ENCODE data around the gene CIROP. TPM values are rescaled to one million over a fixed set of nuclear protein-coding genes. Genes with fewer than 3 reads are reported as not detected.

The CIROP gene
- total RNA-seq, 1 donor from 2014 or later, result not detected

GRCh38 chr14:23129759-23130316, 25.0 kb upstream of the CIROP start:
- ATAC-seq, result peak; percentile 88

DNA sequence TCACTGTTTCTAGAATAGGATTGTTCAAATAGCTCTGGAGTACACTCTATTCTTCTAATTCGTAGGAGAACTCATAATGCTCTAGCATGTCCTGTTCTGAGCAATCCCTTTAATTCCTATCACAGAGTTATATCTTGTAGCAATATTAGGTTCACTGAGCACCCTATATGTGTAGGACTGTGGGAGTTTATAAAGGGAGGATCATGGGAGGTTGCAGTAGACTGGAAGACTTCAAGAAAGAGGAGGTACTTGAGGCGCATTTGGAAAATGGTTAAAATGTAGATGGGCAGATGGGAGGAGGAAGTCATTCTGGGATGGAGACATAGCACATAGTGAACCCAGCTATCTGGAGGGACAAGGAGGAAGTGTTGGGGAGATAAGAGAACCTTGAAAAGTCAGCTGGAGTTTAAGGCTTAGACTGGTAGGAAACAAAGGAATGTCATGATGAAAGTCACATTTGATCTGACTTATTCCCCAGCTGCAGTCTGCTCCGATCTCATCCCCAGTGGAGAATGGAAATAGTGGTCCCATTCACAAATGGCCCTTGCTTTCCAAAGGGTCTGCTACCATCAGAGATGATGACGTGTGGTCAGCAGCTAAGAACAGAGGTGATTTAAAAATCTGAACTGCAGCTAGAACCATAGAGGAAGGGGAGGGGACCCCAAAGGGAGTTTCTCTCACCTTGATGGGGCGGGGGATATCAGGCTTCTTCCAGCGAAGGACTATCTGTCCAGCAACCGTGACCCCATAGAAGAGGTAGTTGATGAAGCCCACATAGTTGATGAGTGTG, 24.4 kb upstream of the CIROP start:
- ATAC-seq, result no peak

DNA sequence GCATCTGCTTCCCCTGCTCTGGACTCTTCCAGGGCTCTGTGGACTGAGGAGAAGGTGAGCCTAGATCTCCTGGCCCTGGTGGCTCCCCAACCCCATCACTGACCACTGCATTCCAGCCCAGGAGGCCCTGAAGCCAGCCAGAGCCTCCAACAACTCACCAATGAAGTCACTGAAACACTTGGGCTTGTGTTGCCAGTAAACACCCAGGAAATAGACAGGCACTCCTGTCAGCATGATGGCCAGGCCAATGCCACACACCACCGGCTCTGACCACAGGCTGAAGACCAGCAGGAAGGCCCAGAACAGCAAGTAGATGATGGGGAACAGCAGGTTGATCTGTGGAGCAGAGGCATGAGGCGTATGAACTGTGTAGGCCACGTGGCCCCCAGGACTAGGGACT, 23.1 kb upstream of the CIROP start:
- ATAC-seq, result no peak

DNA sequence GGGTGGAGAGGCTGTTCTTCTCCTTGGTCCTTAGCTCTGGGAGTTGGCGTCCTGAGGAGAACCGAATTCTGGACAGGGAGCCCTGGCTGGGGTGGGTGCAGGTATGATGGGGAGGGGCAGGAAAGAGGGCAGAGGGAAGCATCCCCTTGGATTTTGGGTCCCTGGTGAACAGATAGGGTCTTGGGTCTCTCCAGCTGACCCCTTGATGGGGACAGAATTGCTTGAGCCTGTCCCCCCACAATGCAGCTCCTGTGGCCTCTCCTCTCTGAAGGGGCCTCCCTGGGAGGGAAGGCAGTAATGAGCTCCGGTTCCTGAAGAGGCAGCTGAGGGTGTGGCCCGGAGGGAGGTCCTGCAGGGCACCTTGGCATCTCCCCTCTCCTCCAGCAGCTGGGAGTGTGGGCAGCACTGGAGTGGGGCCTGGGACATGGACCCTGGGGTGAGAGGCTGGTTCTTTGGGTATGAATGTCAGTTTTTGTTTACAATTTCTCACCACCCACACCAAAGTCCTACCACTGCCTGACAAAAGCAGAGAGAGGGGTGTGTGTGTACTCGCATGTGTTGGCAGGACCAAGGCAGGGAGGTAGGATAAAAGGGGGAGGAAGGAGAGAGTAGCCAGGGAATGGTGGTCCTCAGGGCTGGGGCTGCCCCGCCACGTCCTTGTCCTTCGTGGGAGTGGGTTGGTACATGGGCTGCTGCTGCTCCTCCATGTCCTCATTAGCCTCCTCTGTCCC, 21.9 kb upstream of the CIROP start:
- ATAC-seq, result no peak

DNA sequence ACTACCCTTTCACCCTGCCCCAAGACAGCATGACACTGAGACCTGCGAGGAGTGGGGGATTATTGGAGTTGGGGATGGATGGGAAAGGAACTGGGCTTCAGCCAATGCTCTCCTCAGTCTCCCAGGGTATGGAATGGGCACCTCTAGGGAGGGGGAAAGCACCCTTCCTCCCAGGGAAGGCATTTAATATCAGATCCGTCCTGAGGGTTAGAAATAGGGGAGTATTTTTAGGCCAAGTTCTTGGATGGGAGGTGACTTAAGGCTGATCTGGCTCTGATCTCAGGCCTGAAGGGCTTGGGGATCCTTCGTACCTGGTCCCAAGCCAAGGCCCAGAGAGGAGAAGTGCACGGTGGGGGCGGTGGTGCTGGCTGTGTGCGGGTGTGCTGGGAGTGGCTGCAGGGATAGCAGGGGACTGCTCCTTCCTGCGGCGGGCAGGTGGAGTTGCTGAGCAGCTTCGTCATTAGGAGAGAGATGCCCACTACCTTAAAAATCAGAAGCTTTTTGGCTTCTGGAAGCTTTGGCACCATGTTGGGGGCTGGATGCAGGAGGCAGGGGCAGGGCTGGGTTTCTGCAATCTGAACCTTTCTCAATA, 21.2 kb upstream of the CIROP start:
- no peak for ATAC-seq

GRCh38 chr14:23125011-23125410, 20.2 kb upstream of the CIROP start:
- ATAC-seq, result no peak

DNA sequence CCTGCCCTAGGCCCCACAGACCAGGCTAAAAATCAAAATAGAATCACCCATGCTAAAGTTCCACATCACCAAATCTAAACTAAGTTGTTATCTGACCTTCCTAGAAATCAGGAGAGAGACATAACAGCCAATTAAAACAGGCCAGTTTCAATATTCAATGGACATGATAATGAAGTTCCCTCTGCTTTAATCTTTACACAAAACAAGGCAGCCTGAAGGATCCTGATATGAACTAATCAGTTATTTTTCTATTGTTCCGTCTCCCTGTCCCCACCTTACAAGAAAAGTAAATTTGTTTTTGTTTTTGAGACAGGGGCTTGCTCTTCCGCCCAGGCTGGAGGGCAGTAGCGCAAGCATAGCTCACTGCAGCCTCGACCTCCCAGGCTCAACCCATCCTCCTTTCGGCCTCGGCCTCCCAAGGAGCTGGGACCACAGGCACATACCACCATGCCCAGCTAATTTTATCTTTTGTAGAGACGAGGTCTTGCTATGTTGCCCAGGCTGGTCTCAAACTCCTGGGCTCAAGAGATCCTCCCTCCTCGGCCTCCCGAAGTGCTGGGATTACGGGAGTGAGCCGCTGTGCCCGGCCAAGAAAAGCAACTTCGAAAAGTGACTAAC, 19.7 kb upstream of the CIROP start:
- ATAC-seq, result no peak

- ATAC-seq, result peak; percentile 16
Measured at GRCh38 chr14:23123419-23123818, 18.6 kb upstream of the CIROP start.

- ATAC-seq, result no peak
Measured at GRCh38 chr14:23122086-23122485, 17.3 kb upstream of the CIROP start.

GRCh38 chr14:23121361-23121771, 16.6 kb upstream of the CIROP start:
- no peak for ATAC-seq

GRCh38 chr14:23120541-23121251, 15.9 kb upstream of the CIROP start:
- peak; percentile 86 for ATAC-seq

GRCh38 chr14:23119363-23120327, 14.9 kb upstream of the CIROP start:
- ATAC-seq, result no peak

- ATAC-seq, result no peak
Measured at GRCh38 chr14:23118506-23119362, 13.9 kb upstream of the CIROP start, which contains the start of gene CEBPE. Gene CEBPE, minus strand, starts transcription at chr14:23119255. Its CDS starts 164 bp downstream, at chr14:23119091.

DNA sequence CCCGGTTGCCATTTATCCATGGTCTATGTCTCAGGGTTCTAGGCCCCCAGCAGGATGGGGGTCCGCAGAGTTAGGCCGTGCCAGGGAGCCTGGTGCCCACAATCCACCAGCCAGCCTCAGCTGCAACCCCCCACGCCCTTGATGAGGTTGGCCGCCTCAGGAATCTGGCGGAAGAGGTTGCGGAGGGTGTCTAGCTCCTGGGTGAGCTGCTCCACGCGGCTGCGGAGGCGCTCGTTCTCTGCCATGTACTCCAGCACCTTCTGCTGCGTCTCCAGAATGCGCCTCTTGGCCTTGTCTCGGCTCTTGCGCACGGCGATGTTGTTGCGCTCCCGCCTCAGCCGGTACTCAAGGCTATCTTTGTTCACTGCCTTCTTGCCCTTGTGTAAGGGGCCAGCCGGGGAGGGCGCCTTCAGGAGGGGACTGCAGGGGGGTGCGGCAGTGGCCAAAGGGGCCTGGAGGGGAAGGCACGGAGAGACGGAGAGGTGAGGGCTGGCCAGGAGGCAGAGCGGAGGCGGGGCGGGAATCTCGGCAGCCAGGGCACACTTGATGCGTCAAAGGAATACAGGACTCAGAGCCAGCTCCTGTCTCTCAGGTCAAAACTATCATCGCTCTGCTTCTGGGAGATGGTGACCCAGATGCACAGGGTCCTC, 12.7 kb upstream of the CIROP start:
- ATAC-seq, result no peak

DNA sequence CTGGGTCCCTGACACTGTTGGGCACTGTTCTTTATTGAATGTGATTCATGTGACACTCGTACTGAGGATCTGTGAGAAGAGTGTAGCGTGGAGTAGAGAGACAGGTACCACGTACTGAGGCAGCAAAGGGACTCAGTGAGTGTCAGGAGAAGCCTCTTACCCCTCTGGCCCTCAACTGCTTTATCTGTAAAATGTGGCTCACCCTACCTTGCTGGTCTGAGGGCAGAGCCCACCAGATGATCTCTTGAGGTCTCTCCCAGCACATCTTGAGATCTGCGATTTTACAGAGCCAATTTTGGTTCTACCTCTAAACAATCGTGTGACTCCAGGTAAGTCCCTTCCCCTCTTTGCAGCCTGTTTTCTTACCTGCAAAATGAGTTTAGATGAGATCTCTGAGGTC, 11.1 kb upstream of the CIROP start:
- ATAC-seq, result no peak

DNA sequence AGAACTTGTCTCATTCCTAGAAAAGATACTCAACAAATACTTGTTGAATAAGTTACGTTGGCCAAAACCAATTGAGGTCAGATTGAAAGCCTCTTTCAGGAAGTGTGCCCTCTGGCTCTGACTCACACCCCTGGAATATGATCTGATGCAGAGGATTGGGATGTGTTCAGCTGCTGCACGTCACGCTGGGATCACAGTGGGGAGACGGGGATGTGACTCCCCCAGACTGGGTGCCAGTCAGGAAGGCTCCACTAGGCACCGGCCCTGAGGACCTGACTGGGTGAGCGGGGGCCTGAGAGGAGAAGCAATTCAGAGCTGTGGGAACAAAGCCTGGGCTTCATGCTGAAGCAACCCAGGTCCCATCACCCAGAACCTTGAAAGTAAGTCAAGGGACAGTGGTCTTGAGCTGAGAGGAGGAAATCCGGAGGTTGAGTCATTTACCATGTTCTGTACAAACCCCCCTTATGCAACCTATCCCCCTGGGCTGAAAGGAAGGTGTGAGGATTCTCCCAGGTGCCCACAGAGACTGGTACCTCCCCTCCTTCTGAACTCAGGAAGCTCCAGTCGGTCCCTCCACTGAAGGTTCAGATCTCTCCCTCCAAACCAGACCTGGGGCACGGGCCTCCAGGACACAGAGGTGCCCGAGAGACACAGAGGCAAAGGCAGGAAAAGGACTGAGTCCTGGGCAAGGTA, 10.4 kb upstream of the CIROP start:
- ATAC-seq, result peak; percentile 80

DNA sequence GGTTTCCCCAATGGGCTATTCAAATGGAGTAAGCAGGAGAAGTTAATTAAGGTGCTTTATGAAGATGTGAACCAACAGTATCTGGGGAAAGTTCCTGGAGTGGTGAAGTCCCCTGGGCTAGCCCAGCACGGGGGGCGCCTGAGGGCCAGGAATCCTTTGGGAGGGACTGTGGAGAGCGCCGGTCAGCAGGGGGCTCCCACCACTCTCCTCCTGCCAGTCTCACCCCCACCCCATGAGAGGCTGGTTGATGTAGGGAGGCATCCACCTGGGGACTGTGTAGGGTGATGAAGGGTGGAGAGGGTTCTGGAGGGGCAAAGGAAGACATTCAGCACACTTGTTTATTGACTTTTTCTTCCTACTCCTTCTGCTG, 9.9 kb upstream of the CIROP start:
- no peak for ATAC-seq

- no peak for ATAC-seq
Measured at GRCh38 chr14:23114120-23114458, 9.3 kb upstream of the CIROP start.
